Choroid plexus epithelial cell (primary cell): ENCODE measurements around the gene RBM25.

ENCODE experiments used
- DNase-seq: peaks from one replicate; pipeline ENCODE4 v3.0.0-alpha.2; 2010; ENCODE audit warnings: low read depth
- H3K4me3 ChIP-seq: 2 replicates; pipeline ENCODE4 v1.5.1; 2011; ENCODE audit warnings: low read depth, mild to moderate bottlenecking, control low read depth, low read length, moderate library complexity
- CTCF ChIP-seq: conservative IDR thresholded peaks from 2 replicates; pipeline ENCODE4 v1.5.1; 2011; ENCODE audit warnings: low read depth, mild to moderate bottlenecking, control low read depth, inconsistent platforms, low read length, moderate library complexity

Gene RBM25

GRCh38 chr14:73146111-73146510, 87.8 kb downstream of the RBM25 start:
- H3K4me3 ChIP-seq = no peak overlapping the region
- DNase-seq = no peak
- no peak for TF ChIP-seq CTCF

- no peak overlapping the region for H3K4me3 ChIP-seq
- no peak for TF ChIP-seq CTCF
- peak; percentile 56 for DNase-seq
Observed at GRCh38 chr14:73149753-73150152, 91.4 kb downstream of the RBM25 start.

GRCh38 chr14:73153272-73153671, 94.9 kb downstream of the RBM25 start:
- H3K4me3 ChIP-seq = no peak overlapping the region
- peak; percentile 57 for DNase-seq
- TF ChIP-seq CTCF = no peak

- DNase-seq = no peak
- TF ChIP-seq CTCF = no peak
- no peak overlapping the region for H3K4me3 ChIP-seq
Observed at GRCh38 chr14:73162251-73162650, 103.9 kb downstream of the RBM25 start.

GRCh38 chr14:73166399-73166798, 108.1 kb downstream of the RBM25 start:
- DNase-seq = no peak
- TF ChIP-seq CTCF = no peak
- H3K4me3 ChIP-seq = no peak overlapping the region

- no peak for DNase-seq
- no peak overlapping the region for H3K4me3 ChIP-seq
- TF ChIP-seq CTCF = no peak
Observed at GRCh38 chr14:73167727-73168126, 109.4 kb downstream of the RBM25 start.

GRCh38 chr14:73168274-73168673, 109.9 kb downstream of the RBM25 start:
- DNase-seq = no peak
- no peak for TF ChIP-seq CTCF
- H3K4me3 ChIP-seq = no peak overlapping the region
